A204.1 (cell line): ENCODE measurements around the gene COLEC11.
A peak's percentile ranks its signal among the peaks of the same experiment; 100 is the strongest.
"Not testable (repeated sequence)": the region's sequence is repeated elsewhere in the genome, so short reads cannot be mapped to it uniquely, and the experiment has no call there.

Experiments used
- FAIRE-seq: peaks from 2 replicates; lab custom pipeline; 2012; peaks lifted over from hg19 to GRCh38; lab: Jason Lieb, UNC

COLEC11 gene

DNA sequence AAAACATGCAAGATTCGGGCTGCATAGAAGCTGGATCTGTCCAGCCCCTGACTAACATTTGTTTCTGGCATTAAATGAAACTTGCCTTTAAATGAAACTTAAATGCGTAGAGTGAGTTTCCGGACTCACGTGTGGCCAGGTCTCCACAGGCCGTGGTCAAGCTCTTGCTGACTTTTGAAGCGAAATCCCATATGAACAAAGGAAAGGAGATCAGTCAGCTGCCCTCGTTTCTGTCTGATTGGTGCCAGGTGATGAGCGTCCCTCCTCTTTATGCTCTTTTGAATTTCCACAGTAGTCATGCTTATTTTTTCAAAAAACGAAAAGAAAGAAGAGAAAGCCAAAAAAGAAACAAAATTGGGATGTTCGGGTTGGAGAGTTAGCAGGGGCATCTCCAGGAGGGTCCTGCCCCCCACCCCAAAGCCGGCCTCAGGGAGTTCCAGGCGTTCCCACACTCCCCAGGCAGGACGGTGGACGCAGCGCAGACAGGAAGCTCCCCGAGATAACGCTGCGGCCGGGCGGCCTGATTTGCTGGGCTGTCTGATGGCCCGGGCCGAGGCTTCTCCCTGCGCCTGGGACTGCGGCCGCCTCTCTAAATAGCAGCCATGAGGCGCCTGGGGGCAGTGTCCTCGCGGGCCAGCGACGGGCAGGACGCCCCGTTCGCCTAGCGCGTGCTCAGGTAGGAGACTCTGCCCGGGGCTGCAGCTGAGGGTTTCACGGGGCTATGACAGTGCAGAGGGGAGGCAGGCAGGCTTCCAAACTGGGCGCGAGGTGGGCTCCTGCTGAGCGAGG is at the start of gene COLEC11:
TSS of gene COLEC11 (plus strand) at position 620 of the 789 bp plus-strand sequence. CDS start 9,229 bp downstream, outside the sequence.
- FAIRE-seq = no peak

DNA sequence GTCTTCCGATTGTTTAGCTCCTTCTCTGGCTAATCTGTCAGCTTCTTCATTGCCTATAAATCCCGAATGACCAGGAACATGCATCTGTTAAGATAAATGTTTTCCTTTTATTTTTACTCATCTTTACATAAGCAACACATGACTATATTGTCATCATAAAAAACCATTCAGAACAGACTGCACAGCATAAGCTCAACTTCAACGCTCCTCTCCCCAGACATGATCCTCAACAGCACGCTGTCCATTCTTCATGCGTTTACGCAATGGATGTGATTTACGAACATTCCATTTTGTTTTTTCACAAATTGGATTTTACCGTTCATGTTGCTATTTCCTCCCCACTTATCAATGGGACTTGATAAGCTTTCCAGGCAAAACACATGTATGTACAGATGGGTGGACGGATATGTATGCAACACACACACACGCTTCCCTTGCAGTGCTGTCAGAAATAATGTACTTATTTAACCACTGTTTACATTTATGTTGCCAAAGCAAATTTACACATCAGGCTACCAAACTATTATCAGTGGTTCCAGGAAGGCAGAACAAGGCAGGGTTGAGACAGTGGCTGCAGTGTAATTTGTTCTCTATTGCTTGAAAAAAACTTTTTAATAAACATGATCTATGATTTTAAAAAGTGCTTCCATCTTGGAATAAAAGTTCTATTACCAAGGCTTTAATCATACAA is 49.0 kb upstream of the COLEC11 start:
- FAIRE-seq = no peak

GRCh38 chr2:3547915-3548314 is 47.0 kb upstream of the COLEC11 start:
- no peak for FAIRE-seq

DNA sequence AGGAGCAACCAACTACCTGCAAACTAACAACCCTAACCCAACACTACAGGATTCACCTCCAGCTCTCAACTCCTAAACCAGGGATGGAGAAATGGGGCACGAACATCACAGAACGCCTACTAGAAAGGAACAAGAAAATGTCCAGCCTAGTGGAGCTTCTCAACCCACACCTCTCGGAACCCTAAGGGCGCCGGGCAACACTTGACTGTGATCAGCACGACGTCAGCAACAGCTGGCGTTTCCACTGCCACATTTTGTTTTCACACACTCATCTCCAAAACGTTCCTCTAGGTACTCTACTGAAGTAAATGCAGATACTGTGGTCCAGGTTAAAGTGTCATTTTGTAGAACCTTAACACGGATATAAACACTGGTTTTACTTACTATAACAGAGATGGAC is 41.0 kb upstream of the COLEC11 start:
- FAIRE-seq = no peak

- FAIRE-seq = no peak
These were observed 37.2 kb upstream of the COLEC11 start for GRCh38 chr2:3557639-3558204.

GRCh38 chr2:3558205-3559014 is 36.5 kb upstream of the COLEC11 start, which contains the start of gene RNASEH1:
Gene RNASEH1 (minus strand): TSS chr2:3558333. CDS start chr2:3558260, 73 bp downstream.
- peak; percentile 98 for FAIRE-seq

- FAIRE-seq = no peak
These were observed 31.4 kb upstream of the COLEC11 start for GRCh38 chr2:3563521-3563976.

GRCh38 chr2:3565117-3565516 is 29.8 kb upstream of the COLEC11 start:
- FAIRE-seq = no peak

DNA sequence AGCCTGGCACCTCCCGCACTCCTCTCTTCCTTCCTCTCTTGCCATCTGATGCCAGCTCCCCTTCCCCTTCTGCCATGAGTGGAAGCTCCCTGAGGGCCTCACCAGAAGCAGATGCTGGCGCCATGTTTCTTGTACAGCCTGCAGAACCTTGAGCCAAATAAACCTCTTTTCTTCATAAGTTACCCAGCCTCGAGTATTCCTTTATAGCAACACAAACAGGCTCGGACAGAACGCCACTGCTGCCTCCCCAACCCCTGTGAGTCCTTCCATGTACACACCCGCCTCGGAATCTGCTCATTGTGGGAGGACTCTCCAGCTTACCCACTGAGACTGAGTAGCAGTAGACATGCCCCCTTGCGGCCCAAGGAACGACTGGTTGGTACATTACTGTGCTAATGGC is 28.1 kb upstream of the COLEC11 start:
- FAIRE-seq = no peak

- not testable (repeated sequence) for FAIRE-seq
These were observed 25.3 kb upstream of the COLEC11 start for GRCh38 chr2:3569656-3570055.

- FAIRE-seq = no peak
These were observed 23.6 kb upstream of the COLEC11 start for GRCh38 chr2:3571284-3571683.

- FAIRE-seq = no peak
These were observed 22.3 kb upstream of the COLEC11 start for GRCh38 chr2:3572620-3573019.

DNA sequence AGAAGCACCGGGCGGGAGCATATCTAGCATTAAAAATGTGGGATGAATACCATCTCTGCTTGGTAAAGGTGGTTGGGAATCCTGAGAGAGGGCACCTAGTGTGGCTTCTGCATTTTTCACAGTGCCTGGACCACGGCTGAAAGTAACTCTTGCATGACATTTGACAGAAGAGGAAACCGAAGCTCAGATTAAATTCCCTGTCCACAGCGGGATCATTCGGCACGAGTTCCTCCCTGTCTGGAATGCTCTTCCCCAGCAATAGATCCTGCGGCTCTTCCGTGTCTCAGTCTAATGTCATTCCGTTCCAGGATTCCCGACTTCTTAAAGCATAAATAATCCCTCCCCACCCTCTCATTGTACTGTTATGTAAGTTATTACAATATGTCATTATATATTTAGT is 20.8 kb upstream of the COLEC11 start:
- FAIRE-seq = no peak

- no peak for FAIRE-seq
These were observed 19.2 kb upstream of the COLEC11 start for GRCh38 chr2:3575534-3576262.

DNA sequence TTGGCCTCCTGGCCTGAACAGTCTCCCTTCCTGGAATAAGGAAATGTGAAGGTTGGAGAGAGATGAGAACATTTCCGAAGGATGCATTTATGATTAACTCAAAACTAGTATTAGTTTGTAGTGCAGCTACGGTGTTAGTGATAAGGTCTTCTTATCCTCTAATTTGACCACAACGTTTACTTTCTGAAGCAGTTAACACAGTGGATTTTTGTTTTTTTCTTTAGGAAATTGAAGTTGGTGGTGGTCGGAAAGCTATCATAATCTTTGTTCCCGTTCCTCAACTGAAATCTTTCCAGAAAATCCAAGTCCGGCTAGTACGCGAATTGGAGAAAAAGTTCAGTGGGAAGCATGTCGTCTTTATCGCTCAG is 18.7 kb upstream of the COLEC11 start:
- not testable (repeated sequence) for FAIRE-seq

DNA sequence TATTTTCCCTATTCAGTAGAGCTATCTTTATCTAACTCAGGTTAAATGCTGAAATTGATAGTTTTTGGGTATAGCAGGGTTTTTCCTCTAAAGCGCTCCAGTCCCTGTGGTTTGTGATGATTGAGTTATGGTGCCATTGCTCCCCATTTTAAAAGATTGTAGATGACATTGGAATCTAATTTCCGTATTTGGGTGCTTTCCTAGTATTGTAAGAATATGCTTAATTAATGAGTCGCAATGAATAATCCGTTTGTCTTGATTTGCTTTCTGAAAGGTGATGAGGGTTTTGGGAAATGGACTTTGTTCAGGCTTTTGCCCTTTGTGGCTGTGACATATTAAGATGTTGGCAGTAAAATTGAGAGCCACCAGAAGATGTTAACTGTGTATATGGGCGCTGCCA is 15.9 kb upstream of the COLEC11 start:
- FAIRE-seq = no peak

GRCh38 chr2:3580449-3580848 is 14.5 kb upstream of the COLEC11 start:
- FAIRE-seq = no peak

DNA sequence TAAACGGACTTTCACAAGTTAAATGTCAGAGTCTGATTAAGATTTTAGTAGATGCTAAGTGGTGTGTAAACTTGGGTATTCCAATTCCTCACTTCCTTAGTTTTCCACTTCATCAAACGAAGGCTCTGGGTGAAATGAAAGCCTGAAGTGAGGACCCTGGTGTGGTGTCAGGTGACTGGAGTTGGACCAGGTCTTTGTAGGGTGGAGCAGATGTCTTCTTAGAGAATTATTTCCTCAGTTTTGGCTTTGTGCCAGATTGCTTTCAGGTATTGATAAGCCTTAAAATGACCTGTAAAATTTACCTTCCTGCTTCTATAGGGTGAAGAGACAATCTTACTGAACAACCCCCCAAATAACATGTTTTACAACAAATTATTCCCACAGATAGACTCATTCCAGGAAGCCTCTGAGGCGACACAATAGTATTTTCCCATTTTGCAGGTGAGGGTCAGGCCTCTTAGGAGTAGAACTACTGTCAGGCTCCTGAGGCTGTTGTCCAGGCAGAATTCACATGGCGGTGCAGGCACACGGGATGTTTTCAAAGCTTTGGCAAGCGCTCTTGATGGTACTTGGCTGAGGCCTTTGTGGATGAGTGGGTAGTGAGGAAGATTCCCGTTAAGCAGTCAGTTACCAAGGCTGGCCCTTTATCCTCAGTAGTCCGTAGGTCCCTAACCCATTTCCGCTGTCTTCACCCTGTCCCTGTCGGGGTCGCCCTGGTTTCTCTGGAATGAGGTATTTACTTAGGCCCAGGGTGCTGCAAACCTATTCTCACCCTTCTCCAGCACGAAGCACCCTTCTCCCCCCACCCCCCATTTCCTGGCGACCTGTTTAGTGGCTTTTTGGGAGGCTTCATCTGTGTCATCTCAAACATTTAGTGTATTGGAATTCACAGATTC is 13.3 kb upstream of the COLEC11 start:
- no peak for FAIRE-seq

GRCh38 chr2:3584076-3584475 is 10.8 kb upstream of the COLEC11 start:
- no peak for FAIRE-seq

- FAIRE-seq = no peak
These were observed 10.2 kb upstream of the COLEC11 start for GRCh38 chr2:3584608-3585260.
